IPS DF 19.7 (cell line): ENCODE data around the gene FAM216B.

Experiments
- DNase-seq: peaks from one replicate; pipeline ENCODE4 v3.0.0-alpha.2; 2013; ENCODE audit warnings: low read depth, low spot score

The FAM216B gene

GRCh38 chr13:42832341-42833096 lies 51.1 kb downstream of the FAM216B start:
- DNase-seq = no peak

GRCh38 chr13:42834946-42835345 lies 53.6 kb downstream of the FAM216B start:
- no peak for DNase-seq

GRCh38 chr13:42836930-42837690 lies 55.7 kb downstream of the FAM216B start:
- no peak for DNase-seq
